Colonic mucosa (tissue), 4 donors: ENCODE data around the gene CCNH. TPM values are rescaled to one million over a fixed set of nuclear protein-coding genes. Genes with fewer than 3 reads are reported as not detected.

Experiments used
- DNase-seq: peaks from one replicate; pipeline ENCODE4 v3.0.0-alpha.2; 2020
- H3K27ac ChIP-seq: fragments of 200-600 bp; one replicate; pipeline ENCODE4 v1.8.0; 2021
- H3K27me3 ChIP-seq: fragments of 200-600 bp; one replicate; pipeline ENCODE4 v1.8.0; 2021
- H3K36me3 ChIP-seq: fragments of 200-600 bp; one replicate; pipeline ENCODE4 v1.8.0; 2021
- H3K4me1 ChIP-seq: fragments of 200-600 bp; one replicate; pipeline ENCODE4 v1.8.0; 2021; ENCODE audit warnings: mild to moderate bottlenecking
- H3K4me3 ChIP-seq: fragments of 200-600 bp; one replicate; pipeline ENCODE4 v1.8.0; 2021
- H3K9ac ChIP-seq, 2 donors: one replicate each; pipeline ENCODE4 v1.7.0; 2013; ENCODE audit warnings: control low read depth in 2 of 2, low read depth in 2 of 2, low read length in 2 of 2
- H3K9me3 ChIP-seq: fragments of 200-600 bp; one replicate; pipeline ENCODE4 v1.8.0; 2021
- CTCF ChIP-seq: fragments of 200-600 bp; IDR thresholded peaks from one replicate; pipeline ENCODE4 v1.8.0; 2022; ENCODE audit warnings: antibody characterized with exemption, mild to moderate bottlenecking
- intact Hi-C: fragments of 100-400 bp; cut with DNase I; formaldehyde crosslinking; loops from one replicate; pipeline ENCODE4 v1.14.1; 2022
- total RNA-seq, 2 donors: library from RNA; stranded (reverse); fragmentation: NEBNext Ultra II Directional in 1 of 2; extraction: Animal tissue kit (Norgen Biotek cat#: 25700) in 1 of 2; gene quantifications; one replicate each; pipeline ENCODE4 v1.2.1, GENCODE V29; 2021
- donor health status: healthy.
- donor health status: DM: no; HTN: no; CAD: no.
- donor health status: DM: no; HTN: no; CAD: no.

The CCNH gene
- total RNA-seq: 10 to 100 TPM; 36.3 to 41.1 TPM

DNA sequence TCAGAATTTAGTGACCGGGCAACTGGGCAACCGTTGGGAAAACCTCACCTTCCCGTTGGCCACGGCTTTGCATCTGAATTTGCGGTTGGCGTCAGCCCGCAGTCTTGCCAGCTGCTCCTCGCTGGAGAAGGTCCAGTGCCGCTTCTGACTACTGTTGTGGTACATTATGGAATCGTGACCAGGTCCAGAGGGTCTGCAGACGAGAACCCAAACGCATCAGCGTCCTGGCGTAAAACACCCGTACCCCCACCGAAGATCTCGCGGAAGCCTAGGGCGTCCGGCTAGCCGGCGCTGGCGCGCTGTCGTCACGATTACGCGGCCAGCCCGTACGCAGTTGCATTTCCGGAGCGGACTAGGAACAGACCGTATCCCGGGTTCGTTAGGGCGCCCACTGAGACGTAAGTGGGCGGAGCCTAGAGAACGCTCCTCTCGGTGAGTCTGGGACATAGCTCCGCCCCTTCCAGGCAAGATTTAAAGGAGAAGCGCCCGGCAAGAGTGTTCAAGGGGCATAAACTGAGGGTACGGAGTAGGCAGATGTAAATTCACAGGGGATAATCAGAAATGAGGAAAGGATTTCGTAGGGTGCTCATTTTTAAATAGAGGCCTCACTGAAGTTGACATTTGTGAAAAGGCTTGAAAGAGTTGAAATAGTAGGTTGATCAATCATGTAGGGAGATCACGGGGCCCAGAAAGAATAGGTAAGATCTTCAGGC lies at the start of gene CCNH:
TSS of gene CCNH (minus strand) at position 301 of the 713 bp plus-strand sequence. CDS start at position 165, 136 bp downstream.
- Histone ChIP-seq H3K36me3 (no peaks in the 10 kb centered on the region), H3K4me1 (no peaks in the 10 kb centered on the region), H3K27me3 (no peaks in the 10 kb centered on the region), H3K9me3 (no peaks in the 10 kb centered on the region), H3K4me3 (peak within 1 kb of the TSS; percentile 76), H3K9ac (peak within 1 kb of the TSS; percentile 89 to 98), H3K27ac (peak within 1 kb of the TSS; percentile 94)
- intact Hi-C loops: no loop called here
- no peak for TF ChIP-seq CTCF
- peak; percentile 98 for DNase-seq

DNA sequence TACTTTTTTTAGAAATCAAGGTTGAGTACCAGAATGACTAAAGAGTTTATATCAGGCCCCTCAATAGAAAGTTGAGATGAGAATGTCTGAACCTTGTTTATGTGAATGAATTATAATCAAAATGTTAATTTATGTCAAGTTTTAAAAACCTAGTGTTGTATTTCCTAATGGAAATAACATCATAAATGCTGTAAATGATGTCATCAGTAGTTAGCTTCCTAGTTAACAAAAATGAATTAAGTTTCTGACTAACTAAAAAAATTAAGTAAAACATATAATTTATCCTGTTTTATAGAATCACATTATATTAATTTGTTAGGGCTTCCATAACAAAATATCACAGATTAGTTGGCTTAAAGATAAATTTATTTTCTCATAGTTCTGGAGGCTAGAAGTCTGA lies 45.0 kb upstream of the CCNH start:
- no peak for TF ChIP-seq CTCF
- Histone ChIP-seq H3K9me3 (no peaks in the 10 kb centered on the region), H3K36me3 (no peaks in the 10 kb centered on the region), H3K9ac (no peak overlapping the region), H3K27ac (no peak overlapping the region), H3K4me1 (no peaks in the 10 kb centered on the region), H3K4me3 (no peak overlapping the region), H3K27me3 (no peaks in the 10 kb centered on the region)
- DNase-seq: no peak
- intact Hi-C loops: no loop called here

DNA sequence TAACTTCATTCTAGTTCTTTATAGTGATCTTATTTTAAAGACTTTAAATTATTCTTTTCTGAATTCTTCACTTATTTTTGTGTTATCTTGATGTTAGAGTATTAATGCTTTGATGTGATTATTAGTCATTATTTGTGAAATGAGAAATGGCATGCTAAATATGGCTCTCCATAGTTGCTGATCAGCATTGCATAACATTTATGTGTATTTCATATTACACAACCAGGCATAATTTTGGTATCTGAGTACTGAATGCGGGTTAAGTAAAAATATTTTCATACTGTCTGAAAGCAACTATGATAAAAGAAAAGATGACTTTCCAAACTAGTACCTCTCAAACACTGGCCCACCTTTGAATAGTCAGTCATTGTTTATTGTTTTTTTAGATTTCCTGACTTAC lies 41.1 kb upstream of the CCNH start:
- intact Hi-C loops: no loop called here
- no peak overlapping the region for H3K27ac ChIP-seq

DNA sequence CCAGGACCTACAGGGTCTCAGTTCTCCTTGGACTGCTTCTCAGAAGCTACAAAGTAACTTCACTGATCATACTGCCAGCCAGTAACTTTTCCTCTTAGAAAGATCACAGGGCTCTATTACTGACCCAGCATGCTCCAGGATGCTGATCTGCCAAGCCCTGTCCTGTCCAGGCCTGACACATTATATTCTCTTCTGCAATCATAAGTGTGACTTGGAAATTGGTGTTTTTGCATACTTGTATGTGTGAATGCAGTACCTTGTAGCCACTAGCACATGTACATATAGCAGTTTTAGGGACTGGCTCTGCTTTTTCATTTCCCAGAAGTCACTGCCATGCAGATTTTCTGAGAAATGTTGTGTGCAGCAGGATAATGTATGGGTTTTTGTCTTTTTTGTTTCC lies 40.1 kb upstream of the CCNH start:
- Histone ChIP-seq H3K4me3 (no peak overlapping the region), H3K27me3 (no peaks in the 10 kb centered on the region), H3K9ac (no peak overlapping the region), H3K36me3 (no peaks in the 10 kb centered on the region), H3K4me1 (no peaks in the 10 kb centered on the region), H3K9me3 (no peaks in the 10 kb centered on the region), H3K27ac (no peak overlapping the region)
- intact Hi-C loops: no loop called here
- DNase-seq: no peak
- TF ChIP-seq CTCF: no peak

More for the DNA sequence above, 41.1 kb upstream of the CCNH start:
- H3K9me3 ChIP-seq: no peaks in the 10 kb centered on the region
- H3K4me3 ChIP-seq: no peak overlapping the region
- H3K27me3 ChIP-seq: no peaks in the 10 kb centered on the region
- no peaks in the 10 kb centered on the region for H3K36me3 ChIP-seq
- H3K4me1 ChIP-seq: no peaks in the 10 kb centered on the region
- no peak for TF ChIP-seq CTCF
- H3K9ac ChIP-seq: no peak overlapping the region
- DNase-seq: no peak

DNA sequence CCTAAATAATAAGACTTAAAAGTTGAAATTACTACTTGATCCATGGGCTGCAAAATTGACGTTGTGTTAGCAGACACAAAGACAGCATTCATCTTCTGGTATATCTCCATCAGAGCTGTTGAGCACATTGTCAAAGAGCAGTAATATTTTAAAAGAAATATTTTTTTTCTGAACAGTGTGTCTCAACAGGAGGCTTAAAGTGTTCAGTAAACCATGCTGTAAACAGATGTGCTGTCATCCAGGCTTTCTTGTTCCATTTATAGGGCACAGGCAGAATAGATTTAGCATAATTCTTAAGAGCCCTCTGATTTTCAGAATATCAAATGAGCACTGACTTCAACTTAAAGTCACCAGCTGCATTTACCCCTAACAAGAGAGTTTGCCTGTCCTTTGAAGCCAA lies 29.7 kb upstream of the CCNH start:
- TF ChIP-seq CTCF: no peak
- DNase-seq: no peak
- Histone ChIP-seq H3K4me1 (no peaks in the 10 kb centered on the region), H3K9ac (no peak overlapping the region), H3K9me3 (no peaks in the 10 kb centered on the region), H3K36me3 (no peaks in the 10 kb centered on the region), H3K27me3 (no peaks in the 10 kb centered on the region), H3K27ac (no peak overlapping the region), H3K4me3 (no peak overlapping the region)
- intact Hi-C loops: no loop called here
